Skin epidermis (tissue), 12 donors: ENCODE results near the gene CADPS.
A peak's percentile ranks its signal among the peaks of the same experiment; 100 is the strongest.

ENCODE experiments used
- H3K27ac ChIP-seq, 21 experiments: fragments of 200-600 bp; sonication (generic) in 11 of 21; one replicate each; pipeline ENCODE4 v1.5.0; 2020; ENCODE audit warnings: mild to moderate bottlenecking in 3 of 21, inconsistent platforms in 2 of 21, moderate library complexity in 2 of 21
- H3K4me3 ChIP-seq, 7 experiments: fragments of 200-600 bp; sonication (generic) in 2 of 7; one replicate each; pipeline ENCODE4 v1.5.0; 2020; ENCODE audit warnings: inconsistent platforms in 2 of 7, mild to moderate bottlenecking in 2 of 7, moderate library complexity in 1 of 7

CADPS gene

DNA sequence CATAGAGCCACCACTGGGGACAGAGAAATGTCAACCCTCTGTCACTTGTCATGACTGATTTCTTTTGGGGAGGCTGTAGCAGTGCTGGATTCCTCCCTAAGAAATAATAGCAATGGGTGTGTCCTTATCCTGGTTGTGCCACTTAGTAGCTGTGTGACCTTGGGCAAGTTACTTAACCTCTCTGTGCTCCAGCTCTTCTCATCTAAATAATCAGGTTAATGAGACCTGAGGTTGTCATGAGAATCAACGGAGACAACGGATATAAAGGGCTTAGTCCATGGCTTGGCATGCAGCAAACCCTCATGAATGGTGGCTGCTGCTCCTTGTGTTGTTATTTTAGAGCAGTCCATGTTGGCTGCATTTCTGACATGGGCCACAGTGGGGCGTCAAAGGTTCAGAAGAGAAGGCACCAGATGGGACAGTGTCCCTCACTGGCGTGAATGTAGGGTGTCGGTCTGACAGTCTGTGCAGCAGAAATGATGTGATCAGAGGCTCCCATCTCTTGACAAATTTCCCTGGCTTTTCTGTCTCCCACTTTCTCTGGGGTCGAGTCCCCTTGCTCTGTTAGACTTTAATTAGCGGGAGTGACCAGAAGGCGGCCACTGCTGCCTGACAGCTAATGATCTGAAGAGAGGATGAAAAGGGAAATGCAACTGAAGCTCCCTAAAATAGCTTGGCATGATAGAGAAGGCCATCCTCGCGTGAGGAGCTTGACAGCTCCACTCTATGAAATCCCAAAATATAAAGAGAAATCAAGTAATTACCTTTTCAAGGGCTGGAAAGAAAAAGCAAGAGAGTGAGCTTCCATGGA lies 209.4 kb downstream of the CADPS start:
- Histone ChIP-seq H3K4me3 (no peak overlapping the region), H3K27ac (no peak overlapping the region)

DNA sequence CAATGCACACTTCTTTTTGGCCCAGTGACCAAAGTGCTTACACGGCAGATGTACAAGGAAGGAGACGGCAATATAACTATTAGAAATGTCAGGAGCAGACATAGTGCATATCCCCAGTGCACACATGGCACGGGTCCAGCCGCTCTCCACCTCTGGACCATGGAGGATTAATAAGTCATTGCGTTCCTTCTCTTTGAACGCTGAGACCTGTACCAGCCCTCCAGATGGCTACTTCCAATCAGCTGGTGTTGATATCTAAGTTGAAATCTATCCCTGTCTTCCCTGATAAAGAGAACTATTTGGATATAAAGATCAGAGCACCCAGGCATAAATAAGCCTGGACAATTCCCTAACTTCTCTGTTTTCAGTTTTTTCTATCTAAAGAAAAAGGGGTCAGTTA lies 212.5 kb downstream of the CADPS start:
- Histone ChIP-seq H3K27ac (no peak overlapping the region), H3K4me3 (no peak overlapping the region)

DNA sequence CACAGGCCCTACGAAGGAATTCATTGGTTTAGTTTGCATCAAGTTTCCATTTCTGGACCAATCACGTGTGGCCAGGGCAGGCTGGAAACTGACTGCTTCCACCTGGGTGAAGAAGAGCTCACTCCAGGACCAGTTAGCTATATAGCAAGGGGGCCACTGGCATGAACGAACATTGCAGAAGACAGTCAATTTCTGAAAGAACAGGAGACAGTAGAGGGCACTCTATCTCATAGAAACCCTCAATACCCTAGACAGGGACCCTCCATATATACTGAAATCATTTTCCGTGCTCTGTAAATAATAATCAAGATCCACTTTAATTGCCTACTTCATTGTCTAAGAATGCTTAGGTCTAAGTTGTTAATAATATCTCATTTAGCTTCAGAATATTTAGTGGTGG lies 215.6 kb downstream of the CADPS start:
- Histone ChIP-seq H3K27ac (no peak overlapping the region), H3K4me3 (no peak overlapping the region)

DNA sequence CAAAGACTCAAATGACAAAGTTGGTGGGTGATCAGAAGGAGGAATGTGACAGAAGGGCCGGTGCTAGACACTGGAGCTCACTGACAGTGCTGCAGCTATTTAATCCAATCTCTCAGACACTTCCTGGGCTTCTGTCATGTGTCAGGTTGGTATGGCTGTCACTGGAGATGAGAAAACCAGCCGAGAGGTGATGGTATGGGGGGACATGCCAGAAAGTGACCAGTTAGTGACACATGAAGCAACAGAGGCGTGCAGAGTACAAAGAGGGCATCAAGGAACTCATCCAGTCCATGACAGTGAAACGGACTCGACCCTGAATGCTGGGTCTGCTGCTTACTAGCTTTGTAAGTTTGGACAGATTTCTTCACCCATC lies 219.5 kb downstream of the CADPS start:
- Histone ChIP-seq H3K27ac (no peak overlapping the region), H3K4me3 (no peak overlapping the region)

DNA sequence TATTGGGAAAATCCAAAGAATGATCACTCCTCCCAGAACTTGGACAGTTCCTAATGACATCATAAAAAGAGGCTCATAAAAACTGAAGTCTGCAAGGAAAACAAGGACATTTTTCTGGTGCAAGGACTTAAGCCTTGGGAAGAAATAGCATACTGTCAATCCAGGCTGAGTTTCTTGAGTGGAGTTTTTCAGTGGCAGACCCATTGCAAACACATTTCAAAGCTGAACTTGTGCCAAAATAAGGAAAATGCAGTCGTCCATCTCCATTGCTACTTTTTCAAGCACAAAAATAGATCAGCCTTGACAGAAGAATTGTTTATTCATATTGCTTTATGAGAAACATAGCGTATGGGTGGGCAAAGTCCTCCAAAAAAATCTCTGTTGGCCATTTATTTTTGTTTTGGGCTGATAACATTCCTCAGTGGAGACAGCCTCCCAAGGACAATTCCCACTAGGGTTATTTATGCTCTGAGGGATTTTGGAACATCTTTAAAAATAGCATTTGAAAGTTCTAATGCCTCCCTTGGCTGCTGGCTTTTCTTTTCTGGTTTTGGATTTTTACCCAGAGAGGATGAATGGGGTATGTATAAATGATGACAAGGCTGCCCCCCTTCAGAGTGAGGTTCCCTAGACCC lies 220.0 kb downstream of the CADPS start:
- Histone ChIP-seq H3K4me3 (no peak overlapping the region), H3K27ac (no peak overlapping the region)

DNA sequence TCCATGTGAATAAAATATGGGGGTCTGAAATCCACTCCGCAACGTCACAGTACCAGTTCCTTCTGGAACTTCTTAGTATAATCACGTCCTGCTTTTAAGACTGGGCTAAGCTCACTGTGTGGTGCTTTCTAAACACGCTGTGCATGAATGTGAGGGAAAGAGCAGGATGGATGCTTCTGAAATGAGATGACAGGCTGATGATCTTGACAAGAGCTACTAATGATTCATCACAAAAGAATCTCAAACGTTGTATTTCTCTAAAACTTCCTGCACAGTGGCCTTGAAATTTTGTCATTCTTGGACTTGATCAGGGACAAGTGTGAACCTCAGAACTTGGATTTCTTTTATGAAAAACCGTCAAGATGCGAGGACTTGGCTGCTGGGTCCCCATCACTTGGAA lies 221.4 kb downstream of the CADPS start:
- H3K27ac ChIP-seq: no peak overlapping the region
- no peak overlapping the region for H3K4me3 ChIP-seq

DNA sequence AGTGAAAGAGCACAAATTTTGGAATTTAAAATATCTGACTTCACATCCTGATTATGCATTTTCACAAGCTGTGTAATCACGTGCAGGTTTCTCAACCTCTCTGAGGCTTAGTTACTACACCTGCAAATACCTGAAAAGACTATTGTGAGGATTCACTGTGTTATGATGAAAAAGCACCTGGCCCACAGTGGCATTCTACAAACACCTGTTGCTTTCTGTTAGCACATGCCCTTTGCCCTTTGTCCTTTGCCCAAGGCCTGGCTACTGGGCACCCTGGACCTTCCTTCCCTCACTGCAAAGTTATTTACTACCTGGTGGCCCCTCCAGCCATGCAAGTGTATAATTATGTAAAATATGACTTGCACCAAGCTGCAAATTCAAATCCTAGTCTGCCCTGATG lies 227.5 kb downstream of the CADPS start:
- Histone ChIP-seq H3K27ac (no peak overlapping the region), H3K4me3 (no peak overlapping the region)

DNA sequence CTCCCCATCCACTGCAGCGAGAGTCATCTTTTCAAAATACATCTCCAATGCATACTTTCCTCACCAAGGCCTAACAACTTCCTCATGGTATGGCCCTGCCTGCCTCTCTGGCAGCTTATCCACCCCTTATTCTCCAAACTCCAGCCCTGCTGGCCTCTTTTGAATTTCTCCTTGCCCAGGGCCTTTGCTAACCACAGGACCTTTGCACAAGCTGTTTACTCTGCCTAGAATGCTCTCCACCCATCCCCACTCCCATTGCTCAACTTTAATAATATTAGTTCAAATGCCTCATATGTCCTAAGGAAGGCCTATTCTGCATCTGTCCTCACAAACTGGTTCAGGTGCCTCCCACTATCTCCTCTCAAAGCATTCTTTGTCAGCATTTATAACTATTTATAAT lies 230.7 kb downstream of the CADPS start:
- Histone ChIP-seq H3K27ac (no peak overlapping the region), H3K4me3 (no peak overlapping the region)

DNA sequence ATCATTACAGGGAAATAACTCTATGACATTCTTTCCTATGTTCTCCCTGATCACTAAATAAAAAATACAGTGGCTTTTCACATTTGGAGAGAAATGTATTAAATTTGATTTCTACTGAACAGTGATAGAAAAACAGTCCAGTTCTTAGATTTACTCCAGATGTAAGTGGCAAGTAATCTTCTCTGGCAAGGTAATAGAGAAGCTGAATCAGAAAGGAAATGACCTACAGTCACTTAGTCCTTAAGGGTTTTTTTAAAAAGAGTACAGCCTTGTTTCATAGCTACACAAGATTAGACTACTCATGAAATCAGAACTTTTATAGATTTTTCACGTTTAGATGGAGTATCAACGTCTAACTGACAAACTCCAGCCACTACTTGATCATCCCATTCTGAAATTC lies 236.9 kb downstream of the CADPS start:
- Histone ChIP-seq H3K27ac (no peak overlapping the region), H3K4me3 (no peak overlapping the region)

DNA sequence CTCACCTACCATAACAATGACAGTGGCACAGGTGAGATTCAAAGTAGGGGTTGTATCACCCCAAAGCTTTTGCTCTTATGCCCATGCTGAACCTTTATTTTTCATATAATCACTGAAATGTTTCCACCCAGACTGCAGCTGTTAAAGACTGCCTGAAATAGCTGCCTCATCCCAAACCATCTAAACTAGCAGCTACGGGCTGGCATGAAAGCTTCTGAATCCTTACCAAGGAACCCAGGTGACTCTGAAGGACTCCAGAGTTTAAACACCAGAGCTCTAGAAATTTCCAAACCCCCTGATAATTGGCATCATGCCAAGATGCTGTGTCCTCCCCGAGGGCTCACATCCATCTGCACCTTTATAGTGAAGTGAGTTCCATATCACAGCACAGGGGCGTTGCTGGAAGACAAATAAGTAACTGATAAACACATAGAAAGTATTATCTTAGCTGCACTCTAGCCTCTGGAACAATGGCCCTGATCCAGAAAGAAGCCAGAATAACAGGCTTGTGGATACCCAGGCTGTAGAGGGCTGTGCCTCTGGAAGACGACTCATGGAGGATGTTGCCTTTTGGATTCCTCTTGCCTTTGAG lies 238.9 kb downstream of the CADPS start:
- Histone ChIP-seq H3K4me3 (no peak overlapping the region), H3K27ac (no peak overlapping the region)

DNA sequence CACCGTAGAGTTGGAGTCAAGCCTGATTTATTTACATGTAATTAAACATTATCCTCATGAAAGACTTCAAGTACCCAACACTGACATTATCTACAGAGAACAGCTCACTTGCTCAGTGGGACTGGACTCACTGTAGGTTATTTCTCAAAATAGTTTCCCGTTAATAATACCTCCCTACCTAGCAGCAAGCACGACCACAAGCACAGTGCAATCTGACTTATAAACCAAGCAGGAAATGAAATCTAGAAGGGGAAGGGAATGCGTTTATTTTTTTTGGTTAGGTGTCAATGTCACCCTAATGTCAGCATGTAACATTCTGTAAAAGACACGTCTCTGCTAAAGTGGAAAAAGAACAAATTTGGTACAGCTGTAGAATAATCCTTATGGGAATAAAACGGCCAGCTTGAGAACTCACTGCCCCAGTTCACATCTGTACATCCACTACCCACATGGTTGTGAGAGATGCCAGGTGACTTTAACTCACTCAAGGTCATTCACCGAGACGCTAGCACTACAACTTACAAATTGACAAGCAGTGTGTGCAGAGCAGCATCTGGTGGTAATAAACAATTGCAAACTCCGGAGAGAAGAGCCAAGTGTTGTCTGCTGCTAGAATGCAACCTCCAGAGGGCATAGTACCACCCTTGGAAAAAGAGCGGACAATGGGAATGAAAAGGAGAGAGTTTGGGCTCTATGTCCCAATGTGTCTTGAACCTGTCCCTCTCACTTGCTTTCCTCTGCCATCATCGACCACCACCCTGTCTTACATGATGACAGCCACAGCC lies 242.5 kb downstream of the CADPS start:
- no peak overlapping the region for H3K4me3 ChIP-seq
- H3K27ac ChIP-seq: no peak overlapping the region

DNA sequence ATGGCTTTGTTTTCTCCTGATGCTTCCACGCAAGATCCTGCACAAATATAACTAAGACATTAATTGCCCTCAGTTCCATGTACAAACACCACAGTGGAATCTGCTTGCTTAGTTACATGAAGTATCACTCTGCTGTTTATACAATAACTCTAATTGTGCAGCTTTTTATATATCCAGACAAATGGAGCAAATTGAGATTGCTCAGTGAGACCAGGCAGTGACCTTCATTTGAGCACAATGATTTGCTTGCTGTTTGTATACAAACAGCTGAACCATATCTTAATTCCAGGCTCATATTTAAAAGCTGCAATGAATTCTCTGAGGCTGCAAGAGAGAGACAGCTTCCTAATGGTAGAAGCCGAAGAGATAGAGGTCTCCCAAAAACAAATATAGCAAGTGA lies 243.7 kb downstream of the CADPS start:
- no peak overlapping the region for H3K27ac ChIP-seq
- no peak overlapping the region for H3K4me3 ChIP-seq

DNA sequence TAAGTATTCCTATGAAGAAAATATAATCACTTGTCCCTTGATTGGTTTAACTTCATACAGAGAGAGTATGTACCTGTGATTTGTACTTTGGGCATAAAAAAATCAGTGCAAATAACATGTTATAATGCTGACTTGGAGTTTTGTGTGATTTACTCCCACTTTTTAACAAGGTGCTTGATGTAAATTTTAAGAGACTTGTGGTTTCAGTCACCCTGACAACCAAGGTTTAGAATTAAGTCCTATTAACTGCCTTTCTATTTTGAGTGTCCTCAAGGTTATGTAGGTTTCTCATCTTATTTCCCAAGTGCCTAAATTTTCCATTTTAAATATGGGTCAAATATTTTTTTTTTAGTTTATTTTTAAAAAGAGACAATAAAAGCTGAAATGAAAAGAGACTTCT lies 244.6 kb downstream of the CADPS start:
- H3K4me3 ChIP-seq: no peak overlapping the region

DNA sequence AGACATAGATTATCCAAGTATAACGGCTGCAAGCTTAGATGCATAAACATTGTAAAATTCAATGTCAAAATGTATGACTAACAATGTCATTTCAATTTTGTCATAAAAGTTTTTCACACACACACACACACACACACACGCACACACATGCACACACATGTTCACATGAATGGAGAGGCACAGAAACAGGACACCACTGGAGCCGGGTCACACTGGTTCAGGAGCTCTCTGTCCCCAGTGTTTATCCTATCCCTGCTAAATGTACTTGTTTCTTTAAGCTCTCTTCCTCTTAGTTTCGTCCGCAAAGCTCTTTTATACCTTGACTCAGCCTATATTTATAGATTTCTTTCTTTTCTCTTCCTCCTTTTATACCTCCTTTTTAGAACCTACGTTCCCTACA lies 249.9 kb downstream of the CADPS start:
- Histone ChIP-seq H3K27ac (no peak overlapping the region), H3K4me3 (no peak overlapping the region)

More for the DNA sequence above, 244.6 kb downstream of the CADPS start:
- no peak overlapping the region for H3K27ac ChIP-seq

DNA sequence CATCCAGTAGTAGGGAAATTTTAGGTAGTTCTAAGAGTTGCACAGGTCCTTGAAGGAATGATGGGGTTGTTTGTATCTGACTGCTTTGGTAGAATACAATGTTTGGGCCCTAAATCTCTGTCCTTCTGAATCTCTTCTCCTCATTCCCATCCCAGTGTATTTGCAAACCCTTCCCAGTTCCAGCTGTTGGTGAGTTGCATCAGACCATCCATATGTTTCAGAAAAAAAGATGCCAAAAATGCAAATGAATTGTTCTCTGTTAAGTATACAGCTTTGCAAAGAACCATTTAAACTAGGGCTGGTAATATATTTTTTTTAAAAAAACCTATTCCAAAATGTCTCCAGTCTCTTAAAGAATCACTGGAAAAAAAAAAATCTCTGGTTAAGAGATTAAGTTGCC lies 251.0 kb downstream of the CADPS start:
- no peak overlapping the region for H3K27ac ChIP-seq
- no peak overlapping the region for H3K4me3 ChIP-seq

DNA sequence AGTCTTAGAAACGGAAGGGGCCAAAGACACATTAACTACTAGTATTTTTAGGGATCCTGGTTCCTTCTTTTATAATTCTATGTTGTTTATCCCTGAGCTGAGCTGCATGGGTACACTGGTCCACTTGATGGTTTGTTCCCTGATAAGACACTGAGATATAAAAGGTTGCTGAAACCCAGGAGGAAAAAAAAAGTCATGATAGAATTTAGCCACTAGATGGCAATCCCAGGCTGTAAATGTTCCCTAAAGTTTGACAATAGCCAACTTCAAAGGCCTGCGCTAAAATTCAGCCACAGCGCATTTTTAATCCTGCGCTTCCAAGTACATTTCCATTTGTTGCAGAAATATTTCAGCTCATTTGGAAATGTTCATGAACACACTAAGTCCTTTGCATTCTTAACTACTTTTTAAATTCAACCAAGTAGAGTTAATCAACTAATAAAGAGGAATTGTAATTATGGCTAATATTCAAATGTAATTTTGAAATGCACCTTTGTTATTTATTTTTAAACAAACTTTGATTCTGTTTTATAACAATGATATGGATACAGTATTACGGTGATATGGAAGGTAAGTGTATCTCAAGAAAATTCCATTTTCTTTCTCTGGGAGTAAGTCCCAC lies 252.6 kb downstream of the CADPS start:
- H3K4me3 ChIP-seq: no peak overlapping the region
- H3K27ac ChIP-seq: no peak overlapping the region

DNA sequence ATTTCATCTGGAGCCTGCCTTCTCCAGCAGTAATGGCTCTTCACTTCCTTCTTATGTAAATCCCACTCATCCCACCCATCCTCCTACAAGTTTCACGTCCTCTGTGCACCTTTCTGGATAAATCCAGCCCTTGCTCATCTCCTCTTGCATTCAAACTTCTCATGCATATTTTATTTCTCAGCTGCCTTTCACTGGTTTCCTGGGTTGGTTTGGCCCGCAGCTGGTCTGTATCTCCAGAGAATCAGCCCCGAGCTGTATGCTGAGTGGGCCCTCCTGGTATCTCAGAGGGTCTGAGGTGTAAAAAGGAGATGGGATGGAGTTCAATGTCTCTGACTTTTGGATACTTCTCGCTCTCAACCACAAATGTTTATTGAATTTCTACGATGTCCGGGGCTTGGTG lies 253.3 kb downstream of the CADPS start:
- Histone ChIP-seq H3K27ac (no peak overlapping the region), H3K4me3 (no peak overlapping the region)

DNA sequence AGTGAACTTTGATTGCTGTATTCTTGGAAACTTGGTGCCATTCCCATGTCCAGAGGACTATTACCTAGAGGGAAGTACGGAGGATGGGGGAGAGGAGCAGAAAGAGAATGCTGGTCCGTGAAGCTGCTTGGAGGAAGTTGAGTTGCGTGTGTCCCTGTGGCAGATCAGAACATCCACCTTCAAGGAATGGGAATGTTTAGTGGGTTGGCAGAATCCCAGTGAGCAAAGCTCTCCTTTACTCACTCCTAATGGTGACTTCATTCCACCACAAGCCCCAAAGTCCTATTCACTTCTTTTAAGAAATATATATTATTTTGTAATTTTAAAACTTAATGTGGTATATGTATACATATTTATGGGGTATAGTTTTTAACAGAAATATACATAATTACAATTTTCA lies 254.0 kb downstream of the CADPS start:
- no peak overlapping the region for H3K4me3 ChIP-seq
- no peak overlapping the region for H3K27ac ChIP-seq

DNA sequence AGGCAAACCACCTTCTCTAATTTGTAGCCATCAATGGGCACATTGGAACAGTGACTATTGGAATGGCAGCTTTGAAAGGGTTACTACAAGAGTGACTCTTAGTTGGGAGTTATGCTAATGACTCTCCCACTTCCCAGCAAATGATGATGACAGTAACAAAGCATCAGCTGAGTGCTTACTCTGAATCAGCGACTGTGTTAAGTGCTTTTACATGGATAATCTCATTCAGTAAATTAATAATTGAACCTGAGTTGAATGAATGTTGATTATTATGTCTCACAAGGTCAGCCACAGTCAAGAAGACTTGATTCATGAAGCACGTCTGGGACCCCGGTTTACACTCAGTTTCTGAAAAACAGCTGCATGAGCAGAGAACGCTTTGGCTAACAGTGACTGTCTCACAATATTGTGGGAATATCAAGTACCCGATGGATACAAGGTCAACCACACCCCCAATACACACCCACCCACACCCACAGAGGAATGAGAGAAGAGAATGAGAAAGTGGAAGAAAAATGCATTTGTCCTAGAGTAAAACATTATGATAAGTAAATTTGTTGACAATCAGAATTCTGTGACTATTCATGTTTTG lies 259.9 kb downstream of the CADPS start:
- H3K4me3 ChIP-seq: no peak overlapping the region
- no peak overlapping the region for H3K27ac ChIP-seq

DNA sequence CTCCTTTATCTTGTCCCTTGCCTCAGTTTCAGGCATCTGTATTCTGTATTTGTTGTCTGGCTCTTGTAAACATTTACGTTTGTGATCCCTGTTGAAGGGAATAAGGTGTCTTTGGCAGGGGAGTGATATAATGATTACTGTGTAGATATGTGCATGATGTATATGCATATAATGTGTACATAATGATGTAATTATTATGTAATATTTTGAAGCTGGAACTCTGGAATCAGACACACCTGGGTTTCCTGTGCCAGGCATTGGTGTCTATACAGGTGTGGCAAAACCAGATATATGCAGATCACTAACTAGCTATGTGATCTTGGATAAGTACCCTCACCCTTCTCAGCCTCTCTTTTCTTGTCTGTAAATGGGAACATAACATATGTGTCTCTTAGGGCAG lies 260.7 kb downstream of the CADPS start:
- no peak overlapping the region for H3K4me3 ChIP-seq

More for the DNA sequence above, 260.7 kb downstream of the CADPS start:
- peak overlapping the region in 2 of 21 experiments; percentile 36 to 60 for H3K27ac ChIP-seq
